GM03348 (cell line): ENCODE measurements around the gene BSG.
A peak's percentile ranks its signal among the peaks of the same experiment; 100 is the strongest.

Source experiments
- DNase-seq: peaks from one replicate; pipeline ENCODE4 v3.0.0; 2012; ENCODE audit warnings: low spot score

BSG gene

DNA sequence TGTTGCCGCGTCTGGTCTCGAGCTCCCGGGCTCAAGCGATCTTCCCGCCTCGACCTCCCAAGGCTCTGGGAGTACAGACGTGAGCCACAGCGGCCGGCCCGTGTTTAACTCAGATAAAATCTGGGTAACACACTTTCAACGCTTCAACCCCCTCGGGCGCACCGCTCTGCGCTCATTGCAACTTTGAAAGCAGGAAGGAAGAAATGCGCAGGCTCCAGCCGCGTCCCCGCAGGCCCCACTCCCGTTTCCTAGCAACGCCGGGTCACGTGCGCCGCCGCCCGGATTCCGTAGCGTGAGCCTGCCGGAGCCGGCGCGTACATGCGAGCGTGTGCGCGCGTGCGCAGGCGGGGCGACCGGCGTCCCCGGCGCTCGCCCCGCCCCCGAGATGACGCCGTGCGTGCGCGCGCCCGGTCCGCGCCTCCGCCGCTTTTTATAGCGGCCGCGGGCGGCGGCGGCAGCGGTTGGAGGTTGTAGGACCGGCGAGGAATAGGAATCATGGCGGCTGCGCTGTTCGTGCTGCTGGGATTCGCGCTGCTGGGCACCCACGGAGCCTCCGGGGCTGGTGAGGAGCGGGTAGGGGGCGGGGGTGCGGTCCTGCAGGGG, at the start of gene BSG:
Gene BSG (plus strand): TSS at position 457 of the 603 bp plus-strand sequence. CDS start 39 bp downstream, at position 496.
- DNase-seq: peak; percentile 100

DNA sequence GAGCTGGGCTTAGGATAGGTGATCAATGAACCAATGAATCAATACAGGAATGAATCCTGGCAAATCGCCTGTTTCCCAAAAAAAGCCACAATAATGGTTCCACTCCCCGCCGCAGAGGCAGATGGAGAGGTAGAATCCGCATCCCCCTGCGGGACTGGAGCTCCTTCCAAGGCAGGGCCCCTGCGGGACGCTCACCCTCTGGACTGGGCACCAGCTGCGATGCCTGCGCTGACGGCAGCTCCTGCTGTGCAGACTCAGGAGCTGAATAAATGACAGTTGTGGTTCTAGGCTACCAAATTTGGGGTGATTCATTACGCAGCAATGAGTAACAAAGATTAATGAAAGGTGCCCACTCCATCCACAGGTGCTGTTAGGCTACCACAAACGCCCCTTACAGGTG, 49.7 kb upstream of the BSG start:
- no peak for DNase-seq

DNA sequence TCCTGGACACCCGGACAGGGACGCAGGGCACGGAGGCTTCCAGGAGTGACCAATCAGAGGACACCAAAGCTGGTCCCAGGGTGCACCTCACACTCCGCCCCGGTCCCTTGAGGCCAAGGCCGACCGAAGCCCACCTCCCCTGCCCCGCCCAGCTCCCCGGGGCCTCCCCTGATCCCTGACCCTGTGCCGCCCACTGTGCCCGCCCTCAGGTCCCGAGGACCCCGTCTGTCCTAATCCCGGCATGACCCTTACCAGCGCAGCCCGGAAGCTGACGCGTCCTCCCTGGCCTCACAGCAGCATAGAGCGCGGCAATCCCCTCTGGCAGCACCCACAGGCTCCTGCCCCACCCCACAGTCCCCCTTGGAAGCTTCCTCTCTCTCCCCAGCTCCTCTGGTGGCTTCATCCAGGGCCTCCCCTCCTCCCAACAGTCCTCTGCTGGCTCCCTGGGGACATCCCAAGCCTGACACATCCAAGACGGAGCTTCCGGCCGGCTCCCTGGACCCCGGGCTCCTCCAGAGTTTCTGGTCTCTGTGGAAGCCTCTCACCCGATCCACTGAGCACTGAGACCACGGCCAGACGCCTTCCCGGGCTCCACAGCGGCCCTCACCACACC, 48.2 kb upstream of the BSG start:
- no peak for DNase-seq

DNA sequence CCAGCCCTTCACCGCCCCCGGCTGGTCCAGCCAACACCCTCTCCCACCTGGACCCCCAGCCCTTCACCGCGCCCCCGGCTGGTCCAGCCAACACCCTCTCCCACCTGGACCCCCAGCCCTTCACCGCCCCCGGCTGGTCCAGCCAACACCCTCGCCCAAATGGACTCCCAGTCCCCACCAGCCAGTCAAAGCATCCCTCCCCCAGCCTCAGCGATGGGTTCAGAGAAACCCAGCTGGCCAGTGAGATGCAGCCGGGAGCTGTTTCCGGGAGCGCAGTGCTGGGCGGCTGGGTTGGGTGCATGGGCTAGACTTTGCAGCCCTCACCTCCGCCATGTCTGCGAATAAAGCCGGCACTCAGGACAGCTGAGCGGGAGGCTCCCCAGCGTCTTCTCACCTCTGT, 47.4 kb upstream of the BSG start:
- DNase-seq: no peak

DNA sequence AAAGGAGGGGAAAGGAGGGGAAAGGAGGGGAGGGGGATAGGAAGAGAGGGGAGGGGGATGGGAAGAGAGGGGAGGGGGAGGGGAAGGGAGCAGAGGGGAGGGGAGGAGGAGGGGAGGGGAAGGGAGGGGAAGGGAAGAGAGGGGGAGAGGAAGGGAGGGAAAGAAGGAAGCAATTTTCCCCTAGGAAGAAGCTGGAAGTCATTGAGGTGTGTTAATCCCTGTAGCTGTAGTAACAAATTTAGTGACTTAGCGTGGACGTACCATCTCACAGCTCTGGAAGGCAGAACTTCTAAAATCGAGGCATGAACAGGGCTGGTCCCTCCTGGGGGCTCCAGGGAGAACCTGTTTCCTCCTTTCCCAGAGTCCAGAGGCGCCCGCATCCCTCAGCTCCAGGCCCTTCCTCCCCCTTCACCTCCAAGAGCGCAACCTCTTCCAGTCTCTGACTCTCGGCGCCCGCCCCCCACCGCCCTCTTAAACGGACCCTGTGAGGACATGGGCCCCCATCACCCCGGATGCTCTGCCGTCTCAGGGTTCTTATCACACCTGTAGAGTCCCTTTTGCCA, 46.5 kb upstream of the BSG start:
- DNase-seq: no peak

DNA sequence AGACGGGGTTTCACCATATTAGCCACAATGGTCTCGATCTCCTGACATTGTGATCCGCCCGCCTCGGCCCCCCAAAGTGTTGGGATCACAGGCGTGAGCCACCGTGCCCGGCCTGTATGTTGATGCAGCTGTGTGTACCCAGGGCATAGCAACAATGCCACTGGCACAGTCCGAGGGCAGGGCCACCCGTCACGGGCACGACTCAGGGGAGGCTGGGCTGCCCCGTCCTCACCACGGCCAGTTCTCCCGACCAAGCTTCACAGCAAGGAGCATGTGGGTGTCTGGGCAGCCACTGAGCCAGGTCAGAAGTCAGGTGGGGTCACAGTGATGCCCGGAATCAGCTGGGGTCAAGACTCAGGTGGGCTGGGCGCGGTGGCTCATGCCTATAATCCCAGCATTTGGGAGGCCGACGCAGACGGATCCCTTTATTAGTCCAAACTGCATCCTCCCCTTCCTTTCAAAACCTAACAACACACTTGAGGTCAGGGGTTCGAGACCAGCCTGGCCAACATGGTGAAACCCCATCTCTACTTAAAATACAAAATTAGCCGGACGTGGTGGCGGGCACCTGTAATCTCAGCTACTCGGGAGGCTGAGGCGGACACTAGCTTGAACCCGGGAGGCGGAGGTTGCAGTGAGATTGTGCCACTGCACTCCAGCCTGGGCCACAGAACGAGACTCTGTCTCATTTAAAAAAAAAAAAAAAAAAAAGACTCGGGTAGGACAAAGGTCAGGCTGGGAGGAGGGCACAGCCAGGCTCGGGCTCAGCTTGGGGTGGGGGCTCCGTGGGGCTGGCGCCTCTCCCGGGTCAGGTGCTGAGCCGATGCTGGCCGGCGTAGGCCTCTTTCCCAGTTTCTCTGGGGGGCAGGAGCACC, 42.0 kb upstream of the BSG start:
- no peak for DNase-seq

DNA sequence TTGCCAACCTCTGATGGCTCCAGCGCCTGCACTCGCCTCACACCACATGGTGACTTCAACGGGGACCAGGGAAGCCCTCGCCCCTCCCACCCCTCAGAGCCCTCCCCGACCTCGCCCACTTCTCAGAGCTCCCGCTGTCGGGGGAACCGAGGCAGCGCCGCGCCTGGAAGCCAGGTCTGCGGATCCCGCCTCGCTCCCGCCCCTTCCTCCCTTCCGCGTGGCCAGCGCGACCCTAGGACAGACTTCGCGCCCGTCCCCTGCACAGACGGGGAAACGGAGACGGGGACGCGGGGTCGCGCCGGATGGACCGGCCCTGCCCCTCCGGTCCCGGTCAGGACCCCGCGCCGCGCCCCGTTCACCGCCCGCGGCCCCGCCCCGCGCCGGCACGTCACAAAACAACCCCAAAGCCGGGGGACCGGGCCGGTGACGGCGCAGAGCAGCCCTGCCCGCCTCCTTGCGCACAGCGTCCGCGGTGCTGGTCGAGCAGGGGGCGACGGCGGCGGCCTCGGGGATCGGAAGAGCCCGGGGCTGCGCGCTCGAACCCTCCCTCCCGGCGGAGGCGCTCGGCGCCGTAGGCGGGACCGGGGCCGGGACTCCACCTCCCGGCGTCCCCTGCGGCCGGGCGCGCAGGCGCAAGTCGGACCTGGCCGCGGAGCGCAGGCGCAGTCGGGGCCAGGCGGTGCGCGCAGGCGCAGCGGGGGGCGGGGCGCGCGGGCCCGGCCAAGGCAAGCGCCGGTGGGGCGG, 41.2 kb upstream of the BSG start:
- peak; percentile 100 for DNase-seq

DNA sequence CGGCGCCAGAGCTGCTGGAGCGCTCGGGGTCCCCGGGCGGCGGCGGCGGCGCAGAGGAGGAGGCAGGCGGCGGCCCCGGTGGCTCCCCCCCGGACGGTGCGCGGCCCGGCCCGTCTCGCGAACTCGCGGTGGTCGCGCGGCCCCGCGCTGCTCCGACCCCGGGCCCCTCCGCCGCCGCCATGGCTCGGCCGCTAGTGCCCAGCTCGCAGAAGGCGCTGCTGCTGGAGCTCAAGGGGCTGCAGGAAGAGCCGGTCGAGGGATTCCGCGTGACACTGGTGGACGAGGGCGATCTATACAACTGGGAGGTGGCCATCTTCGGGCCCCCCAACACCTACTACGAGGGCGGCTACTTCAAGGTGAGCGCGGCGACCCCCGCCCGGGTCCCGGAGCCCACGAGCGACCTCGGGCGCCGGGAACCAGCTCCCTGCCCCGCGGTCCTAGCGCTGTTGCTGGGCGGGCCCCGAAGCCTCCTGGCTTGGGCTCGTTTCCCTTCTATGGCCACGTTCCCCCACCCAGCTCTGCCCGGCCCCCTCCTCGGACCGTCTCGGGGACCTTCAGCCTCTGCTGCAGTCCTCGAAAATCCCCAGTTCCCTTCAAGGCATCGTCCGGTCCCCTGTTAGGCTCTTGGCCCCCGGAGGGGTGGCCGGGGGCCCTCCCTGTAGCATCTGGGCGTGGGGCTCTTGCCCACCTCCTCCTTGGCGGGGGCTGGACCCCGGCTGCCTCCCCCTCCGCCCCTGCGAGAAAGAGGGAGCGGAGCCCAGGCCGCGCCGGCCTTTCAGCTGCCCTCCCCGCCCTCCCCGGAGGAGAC, 40.4 kb upstream of the BSG start, which contains the start of gene CDC34:
Gene CDC34 (plus strand): TSS at position 8 of the 808 bp plus-strand sequence. CDS start 172 bp downstream, at position 180.
- peak; percentile 54 for DNase-seq

DNA sequence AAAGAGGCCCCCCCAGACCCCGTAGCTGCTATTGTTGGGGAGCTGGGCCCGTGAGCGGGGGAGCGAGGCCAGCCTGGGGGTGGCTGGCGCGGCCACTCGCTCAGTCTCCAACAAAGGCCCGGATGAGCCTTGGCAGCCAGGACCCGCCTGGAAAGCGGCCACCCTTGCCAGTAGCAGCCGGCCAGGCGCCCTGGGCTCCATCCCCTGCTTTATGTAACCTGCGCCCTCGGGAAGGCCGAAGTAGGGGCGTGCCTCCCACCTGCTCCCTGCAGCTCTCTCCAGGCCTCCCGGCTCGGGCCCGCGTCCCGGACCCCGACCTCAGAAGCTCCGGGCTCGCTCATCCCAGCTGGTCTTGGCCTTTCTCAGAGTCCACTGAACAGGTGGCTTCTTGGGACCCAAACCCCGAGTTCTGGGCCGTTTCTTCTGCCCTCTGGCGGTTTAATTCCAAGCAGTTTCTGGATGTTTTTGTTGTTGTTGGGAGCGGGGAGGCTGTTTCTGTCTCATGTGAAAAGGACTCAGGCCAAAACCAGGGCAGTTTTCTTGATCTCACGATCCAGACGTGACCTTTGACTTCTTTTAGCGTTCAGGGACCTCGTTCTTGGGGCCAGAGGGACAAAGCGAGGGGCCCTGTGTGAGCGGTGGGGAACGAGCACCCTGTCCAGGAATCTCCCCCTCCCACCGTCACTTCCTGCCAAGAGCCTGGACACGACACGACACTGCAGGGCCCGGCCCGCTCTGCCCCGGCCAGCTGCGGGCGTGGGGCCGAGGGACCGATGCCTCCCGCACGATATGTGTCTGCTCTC, 39.6 kb upstream of the BSG start:
- peak; percentile 78 for DNase-seq

DNA sequence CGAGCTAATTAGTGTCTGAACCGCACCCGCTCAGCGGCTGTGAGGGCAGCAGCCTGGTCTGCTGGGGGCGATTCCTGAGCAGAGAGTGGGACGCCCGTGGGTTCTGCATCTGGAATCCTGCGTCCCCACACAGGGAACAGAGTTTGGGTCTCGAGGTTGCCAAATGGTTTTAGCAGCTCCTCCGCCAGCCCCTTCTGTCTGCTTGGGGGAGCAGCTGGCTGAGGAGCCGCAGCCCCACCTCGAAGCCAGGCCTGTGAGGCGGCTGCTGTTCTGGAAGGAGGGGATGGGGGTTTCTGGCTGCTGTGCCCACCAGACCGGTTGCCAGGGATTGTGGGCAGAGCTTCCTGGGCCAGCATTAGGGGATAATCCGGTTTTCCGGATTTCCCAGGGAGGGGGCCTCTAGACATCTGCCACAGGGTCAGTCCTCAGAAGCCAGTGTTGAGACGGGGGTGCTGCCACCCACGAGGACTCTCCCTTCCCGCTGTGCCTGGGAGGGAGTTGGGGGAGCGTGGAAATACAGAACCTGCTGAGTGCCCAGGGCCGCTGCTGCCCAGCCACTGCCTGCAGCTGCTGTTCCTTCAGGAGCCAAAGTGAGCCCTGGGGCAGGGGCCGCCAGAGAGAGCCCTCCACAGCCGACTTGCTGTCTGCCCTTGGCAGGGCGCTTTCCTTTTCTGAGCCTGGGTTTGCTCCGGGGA, 38.9 kb upstream of the BSG start:
- no peak for DNase-seq

DNA sequence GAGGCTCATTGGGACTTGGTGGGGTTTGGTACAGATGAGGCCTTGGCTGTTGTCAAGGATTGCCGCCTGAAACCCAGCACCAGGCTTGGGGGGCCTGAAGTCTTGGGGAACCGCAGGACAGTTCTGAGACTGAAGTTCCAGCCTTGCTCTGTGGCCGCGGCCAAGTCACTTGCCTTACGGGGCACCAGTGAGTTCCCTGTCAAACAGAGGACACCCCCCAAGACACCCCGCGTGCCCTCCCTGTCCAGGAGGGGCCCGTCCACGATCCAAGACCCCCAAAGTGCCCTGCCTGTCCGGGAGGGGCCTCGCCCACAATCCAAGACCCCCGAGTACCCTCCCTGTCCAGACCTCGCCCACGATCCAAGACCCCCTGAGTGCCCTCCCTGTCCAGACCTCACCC, 38.3 kb upstream of the BSG start:
- no peak for DNase-seq

DNA sequence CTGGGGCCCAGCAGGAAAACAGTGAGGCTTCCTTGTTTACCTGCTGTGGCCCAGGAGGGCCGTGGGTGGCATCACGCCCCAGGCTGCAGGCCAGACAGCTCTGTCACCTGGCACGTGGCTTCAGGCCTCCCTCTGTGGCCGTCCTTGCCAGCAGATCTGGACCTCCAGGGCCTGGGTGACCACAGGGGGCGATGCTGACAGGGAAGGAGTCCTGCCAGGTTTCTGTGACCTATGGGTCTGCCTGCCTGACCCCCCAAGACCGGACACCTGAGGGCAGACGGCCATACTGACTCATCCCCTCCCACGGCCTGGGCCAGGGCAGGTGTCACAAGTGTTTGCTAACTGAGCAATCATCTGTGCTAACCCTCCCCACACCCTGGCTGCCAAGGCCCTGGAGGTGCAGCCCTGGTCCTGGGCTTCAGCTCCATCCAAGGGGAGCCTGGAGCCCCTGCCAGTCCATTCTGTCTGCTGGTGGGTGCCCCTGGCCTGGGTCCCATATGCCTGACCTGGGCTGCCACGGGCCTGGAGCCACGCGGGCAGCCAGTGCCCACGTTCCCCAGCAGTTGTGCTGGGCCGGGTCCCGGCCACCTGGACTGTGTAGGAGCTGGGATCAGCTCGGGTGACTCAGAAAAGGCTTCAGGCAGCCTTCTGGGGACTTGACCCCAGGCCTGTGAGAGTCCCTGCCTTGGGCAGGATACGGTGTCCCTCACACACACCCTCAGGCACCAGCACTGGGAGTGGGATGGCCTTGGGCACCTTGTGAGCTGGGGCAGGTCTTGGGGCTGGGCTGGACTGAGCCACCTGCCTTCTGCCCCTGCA, 37.2 kb upstream of the BSG start:
- no peak for DNase-seq

DNA sequence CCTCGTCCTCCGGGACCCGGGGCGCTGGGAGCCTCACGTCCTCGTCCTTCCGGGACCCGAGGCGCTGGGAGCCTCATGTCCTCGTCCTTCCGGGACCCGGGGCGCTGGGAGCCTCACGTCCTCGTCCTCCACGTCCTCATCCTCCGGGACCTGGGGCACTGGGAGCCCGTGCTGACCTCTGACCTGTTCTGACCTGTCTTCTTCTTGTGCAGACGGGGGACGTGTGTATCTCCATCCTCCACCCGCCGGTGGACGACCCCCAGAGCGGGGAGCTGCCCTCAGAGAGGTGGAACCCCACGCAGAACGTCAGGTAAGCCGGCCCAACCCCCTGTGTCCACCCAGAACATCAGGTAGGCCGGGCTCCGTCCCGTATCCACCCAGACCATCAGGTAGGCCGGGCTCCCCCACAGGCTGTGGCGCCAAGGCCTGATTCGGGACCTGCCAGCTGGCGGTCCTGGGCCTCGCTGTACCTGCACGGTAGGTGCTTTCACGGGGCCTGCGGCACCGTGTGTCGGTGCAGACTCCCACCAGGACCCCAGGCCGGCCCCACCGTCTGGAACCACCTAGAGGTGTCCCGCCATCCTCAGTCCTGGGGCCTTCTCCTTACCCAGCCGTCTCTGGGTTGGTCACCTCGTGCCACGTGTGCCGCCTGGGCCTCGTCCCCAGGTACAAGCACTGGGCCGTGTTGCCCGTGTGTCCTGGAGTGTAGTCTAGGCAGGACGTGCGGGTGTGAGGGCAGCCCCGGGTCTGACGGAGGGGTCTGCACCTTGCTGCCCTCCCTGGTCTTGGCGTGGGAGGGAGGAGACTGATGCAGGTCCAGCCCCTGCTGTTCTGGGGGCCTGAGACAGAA, 36.1 kb upstream of the BSG start:
- no peak for DNase-seq

DNA sequence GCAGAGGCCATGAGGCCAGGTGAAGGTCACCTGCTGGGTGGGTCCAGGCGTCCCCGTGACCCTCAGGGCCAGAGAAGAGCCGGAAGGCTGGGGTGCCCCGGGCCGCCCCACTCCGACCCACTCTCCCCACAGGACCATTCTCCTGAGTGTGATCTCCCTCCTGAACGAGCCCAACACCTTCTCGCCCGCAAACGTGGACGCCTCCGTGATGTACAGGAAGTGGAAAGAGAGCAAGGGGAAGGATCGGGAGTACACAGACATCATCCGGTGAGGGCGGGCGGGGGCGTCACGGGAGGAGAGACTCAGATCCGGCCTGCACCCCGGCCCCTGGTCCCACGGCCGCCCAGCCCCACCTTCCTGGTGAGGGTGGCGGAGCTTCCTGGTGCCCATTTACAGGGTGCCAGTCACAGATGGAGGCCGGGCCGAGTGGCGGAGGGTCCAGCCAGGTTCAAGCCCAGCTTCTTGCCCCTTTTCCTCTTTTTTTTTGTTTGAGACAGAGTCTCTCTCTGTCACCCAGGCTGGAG, 35.5 kb upstream of the BSG start:
- no peak for DNase-seq

DNA sequence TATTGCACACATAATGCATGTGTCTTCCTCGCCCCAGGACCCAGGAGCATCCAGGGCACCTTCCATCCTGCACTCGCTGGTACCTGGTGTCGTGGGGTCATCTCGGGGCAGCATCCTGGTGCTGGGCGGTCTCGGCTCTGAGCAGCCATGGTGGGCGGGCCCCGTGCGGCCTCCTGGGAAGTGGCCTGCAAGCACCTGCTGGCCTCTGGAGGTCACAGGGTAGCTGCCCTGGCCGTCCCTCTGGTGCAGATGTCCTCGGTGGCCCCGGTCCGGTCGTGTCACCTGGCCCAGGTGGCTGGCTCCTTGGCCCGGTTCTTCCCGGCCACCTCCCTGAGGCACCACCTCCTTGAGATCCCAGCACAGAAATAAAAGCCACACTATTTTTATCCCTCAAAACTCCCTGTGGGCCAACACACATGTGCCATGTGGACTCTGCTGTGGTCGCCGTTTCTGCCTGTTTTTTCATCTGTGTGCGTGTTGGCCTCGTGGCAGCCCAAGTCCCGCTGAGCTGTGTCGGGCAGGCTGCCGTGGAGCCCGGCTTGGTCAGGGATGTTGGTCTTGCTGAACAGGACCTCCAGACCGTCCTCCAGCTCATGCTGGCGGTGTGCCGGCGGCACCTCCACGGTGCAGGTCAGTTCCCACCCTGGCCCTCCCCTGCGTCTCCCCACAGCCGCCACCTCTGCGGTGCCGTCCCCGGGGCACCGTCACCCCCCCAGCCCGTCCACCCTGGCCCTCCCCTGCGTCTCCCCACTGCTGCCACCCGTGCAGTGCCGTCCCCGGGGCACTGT, 33.6 kb upstream of the BSG start:
- no peak for DNase-seq

DNA sequence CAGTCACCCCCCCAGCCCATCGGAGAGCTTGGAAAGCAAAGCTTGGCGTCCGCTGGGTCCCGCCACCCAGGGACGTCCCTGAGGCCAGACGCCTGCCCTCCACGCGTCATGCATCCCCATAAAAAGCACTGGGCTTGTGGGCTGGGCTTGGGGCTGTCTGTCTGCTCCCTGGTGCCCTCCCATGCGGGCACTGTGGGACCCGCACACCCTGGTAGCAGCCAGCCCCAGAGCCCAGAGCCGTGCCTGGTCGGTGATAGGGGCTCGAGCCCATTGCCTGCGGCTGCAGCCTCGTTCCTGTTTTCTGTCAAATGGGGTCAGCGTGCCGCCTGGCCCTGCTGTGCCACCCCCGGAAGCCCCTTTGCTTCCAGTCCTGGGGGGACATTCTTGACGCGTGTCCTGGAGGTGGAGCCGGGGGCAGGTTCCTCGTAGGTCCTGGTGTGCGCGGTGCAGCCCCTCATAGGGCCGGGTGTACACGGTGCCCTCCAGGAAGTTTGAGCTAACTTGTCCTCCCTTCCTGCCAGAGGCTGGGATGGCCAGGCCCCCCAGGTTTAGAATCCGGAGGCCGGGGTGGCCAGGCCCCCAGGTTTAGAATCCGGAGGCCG, 32.9 kb upstream of the BSG start:
- DNase-seq: no peak
